ENCODE data around the gene OPHN1. TPM values are rescaled to one million over a fixed set of nuclear protein-coding genes. Genes with fewer than 3 reads are reported as not detected.

The OPHN1 gene
- total RNA-seq, 2 donors from 2014 or later = 2.3 to 4.3 TPM

GRCh38 chrX:68098431-68098830, 334.9 kb downstream of the OPHN1 start:
- H3K4me1 ChIP-seq = no peaks in the 10 kb centered on the region
- 100% methylated on average over 2 of the region's 2 CpGs for WGBS, 2 donors
- no peaks in the 10 kb centered on the region for H3K9me3 ChIP-seq
- H3K36me3 ChIP-seq (replicated peaks in 1 of 2; ENCODE audit: insufficient read depth in 1 of 2, low read depth in 2 of 2) = no peaks in the 10 kb centered on the region
- H3K27ac ChIP-seq = no peak overlapping the region
- ATAC-seq = no peak
- no peak overlapping the region for H3K4me3 ChIP-seq
- no peak for DNase-seq
- TF ChIP-seq CTCF (IDR thresholded peaks at IDR 0.05) (no peak), POLR2A (IDR thresholded peaks at IDR 0.05) (no peak)
- no peaks in the 10 kb centered on the region for H3K27me3 ChIP-seq
- intact Hi-C loops (cut with DNase I) = no loop called here

- intact Hi-C loops (cut with DNase I) = no loop called here
- WGBS, 2 donors = 90 to 93% methylated on average over 1 of the region's 1 CpG
- H3K4me3 ChIP-seq = no peak overlapping the region
- ATAC-seq (no peak), DNase-seq (no peak)
- H3K36me3 ChIP-seq (replicated peaks in 1 of 2; ENCODE audit: insufficient read depth in 1 of 2, low read depth in 2 of 2) = no peaks in the 10 kb centered on the region
- H3K27ac ChIP-seq = no peak overlapping the region
- H3K27me3 ChIP-seq = no peaks in the 10 kb centered on the region
- TF ChIP-seq CTCF (IDR thresholded peaks at IDR 0.05) (no peak), POLR2A (IDR thresholded peaks at IDR 0.05) (no peak)
- H3K4me1 ChIP-seq = no peaks in the 10 kb centered on the region
- no peaks in the 10 kb centered on the region for H3K9me3 ChIP-seq
Measured at GRCh38 chrX:68090266-68090665, 343.0 kb downstream of the OPHN1 start.

GRCh38 chrX:68087526-68087925, 345.8 kb downstream of the OPHN1 start:
- no peak for TF ChIP-seq POLR2A (IDR thresholded peaks at IDR 0.05)
- no peak for TF ChIP-seq CTCF (IDR thresholded peaks at IDR 0.05)
- DNase-seq (no peak), ATAC-seq (no peak)
- Histone ChIP-seq H3K36me3 (replicated peaks in 1 of 2; ENCODE audit: insufficient read depth in 1 of 2, low read depth in 2 of 2) (no peaks in the 10 kb centered on the region), H3K4me3 (no peak overlapping the region), H3K27me3 (no peaks in the 10 kb centered on the region), H3K9me3 (no peaks in the 10 kb centered on the region), H3K4me1 (no peaks in the 10 kb centered on the region), H3K27ac (no peak overlapping the region)
- 80 to 83% methylated on average over 2 of the region's 2 CpGs for WGBS, 2 donors
- intact Hi-C loops (cut with DNase I) = no loop called here

GRCh38 chrX:68086709-68087108, 346.6 kb downstream of the OPHN1 start:
- H3K27ac ChIP-seq = no peak overlapping the region
- ATAC-seq (no peak), DNase-seq (no peak)
- H3K36me3 ChIP-seq (replicated peaks in 1 of 2; ENCODE audit: insufficient read depth in 1 of 2, low read depth in 2 of 2) = no peaks in the 10 kb centered on the region
- intact Hi-C loops (cut with DNase I) = no loop called here
- 23 to 53% methylated on average over 1 of the region's 1 CpG for WGBS, 2 donors
- TF ChIP-seq CTCF (IDR thresholded peaks at IDR 0.05) (no peak), POLR2A (IDR thresholded peaks at IDR 0.05) (no peak)
- H3K4me1 ChIP-seq = no peaks in the 10 kb centered on the region
- no peaks in the 10 kb centered on the region for H3K9me3 ChIP-seq
- no peak overlapping the region for H3K4me3 ChIP-seq
- no peaks in the 10 kb centered on the region for H3K27me3 ChIP-seq

- Histone ChIP-seq H3K4me3 (no peak overlapping the region), H3K4me1 (no peaks in the 10 kb centered on the region), H3K9me3 (no peaks in the 10 kb centered on the region), H3K27me3 (no peaks in the 10 kb centered on the region), H3K27ac (no peak overlapping the region), H3K36me3 (replicated peaks in 1 of 2; ENCODE audit: insufficient read depth in 1 of 2, low read depth in 2 of 2) (no peaks in the 10 kb centered on the region)
- intact Hi-C loops (cut with DNase I) = no loop called here
- TF ChIP-seq POLR2A (IDR thresholded peaks at IDR 0.05) = no peak
- no peak for TF ChIP-seq CTCF (IDR thresholded peaks at IDR 0.05)
- ATAC-seq (no peak), DNase-seq (peak in 1 of 4 donors; percentile 7)
- WGBS, 2 donors = 56 to 63% methylated on average over 1 of the region's 1 CpG
Measured at GRCh38 chrX:68084765-68085164, 348.5 kb downstream of the OPHN1 start.
